Fibroblast of skin of right quadriceps (primary cell): ENCODE data around the gene COMMD6.
A peak's percentile ranks its signal among the peaks of the same experiment; 100 is the strongest.

Source experiments
- DNase-seq: peaks from one replicate; pipeline ENCODE4 v3.0.0-alpha.2; 2013

COMMD6 gene

DNA sequence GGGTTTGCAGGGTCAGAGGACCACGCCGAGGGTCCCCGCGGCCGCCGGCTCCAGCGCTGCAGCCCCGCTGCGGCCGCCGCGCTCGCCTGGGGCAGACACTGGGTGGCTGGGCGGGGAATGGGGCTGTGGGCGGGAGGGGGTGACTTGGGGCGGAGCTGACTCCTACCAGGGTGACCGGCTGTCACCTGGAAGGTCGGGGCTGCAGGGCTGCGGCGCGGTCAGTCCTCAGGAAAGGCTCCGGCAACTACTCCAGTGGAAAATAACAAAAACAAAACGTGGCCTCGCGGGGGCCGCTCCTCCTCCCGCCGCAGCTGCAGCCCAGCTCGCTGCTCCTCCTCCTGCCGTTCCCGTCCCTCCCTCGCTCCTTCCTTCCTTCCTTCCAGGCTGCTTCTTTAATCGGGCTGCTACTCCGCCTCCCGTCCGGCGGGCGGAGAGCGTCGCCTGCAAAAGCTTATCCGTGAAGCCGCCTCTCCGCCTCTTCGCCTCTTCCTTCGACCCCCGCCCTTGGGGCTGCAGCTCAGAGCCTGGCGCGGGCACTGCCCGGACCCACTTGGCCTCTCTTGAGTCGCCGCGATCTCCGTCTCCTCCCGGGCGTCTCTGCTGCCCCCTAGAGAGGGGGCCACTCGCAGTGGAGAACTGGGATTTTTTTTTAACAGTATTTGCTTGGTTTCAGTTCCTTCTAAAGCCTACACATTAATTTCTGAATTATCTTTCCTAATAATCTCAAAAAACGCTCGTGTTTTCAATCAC is 55.4 kb downstream of the COMMD6 start, which contains the start of gene TBC1D4:
Gene TBC1D4 (minus strand): TSS at position 100 of the 750 bp plus-strand sequence. CDS start 402 bp downstream, outside the sequence.
- peak; percentile 87 for DNase-seq

GRCh38 chr13:75481176-75482069 is 56.2 kb downstream of the COMMD6 start:
- DNase-seq, result peak; percentile 19

DNA sequence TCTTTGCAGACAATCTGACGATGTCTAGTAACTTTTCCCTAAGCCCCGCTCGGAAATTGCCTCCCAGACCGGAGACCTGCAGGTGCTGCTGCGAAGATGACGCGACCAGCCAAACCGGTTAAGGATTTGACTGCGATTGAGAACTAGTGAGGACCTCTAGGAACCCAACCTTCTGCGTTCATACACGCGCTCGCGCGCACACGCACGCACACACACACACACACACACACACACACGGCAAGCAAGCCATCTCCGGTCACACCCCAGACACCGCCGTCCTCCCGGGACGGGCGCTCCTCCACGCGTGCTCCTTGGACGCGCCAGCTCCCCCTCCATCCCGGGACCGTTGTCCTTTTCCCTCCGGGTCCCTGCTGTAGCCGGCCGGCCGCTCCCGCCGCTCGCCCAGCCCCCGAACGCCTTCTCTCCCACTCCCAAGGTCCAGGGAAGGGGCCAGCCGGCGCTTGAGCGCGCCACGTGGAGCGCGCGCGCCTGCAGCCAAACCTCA is 56.9 kb downstream of the COMMD6 start:
- peak; percentile 43 for DNase-seq

DNA sequence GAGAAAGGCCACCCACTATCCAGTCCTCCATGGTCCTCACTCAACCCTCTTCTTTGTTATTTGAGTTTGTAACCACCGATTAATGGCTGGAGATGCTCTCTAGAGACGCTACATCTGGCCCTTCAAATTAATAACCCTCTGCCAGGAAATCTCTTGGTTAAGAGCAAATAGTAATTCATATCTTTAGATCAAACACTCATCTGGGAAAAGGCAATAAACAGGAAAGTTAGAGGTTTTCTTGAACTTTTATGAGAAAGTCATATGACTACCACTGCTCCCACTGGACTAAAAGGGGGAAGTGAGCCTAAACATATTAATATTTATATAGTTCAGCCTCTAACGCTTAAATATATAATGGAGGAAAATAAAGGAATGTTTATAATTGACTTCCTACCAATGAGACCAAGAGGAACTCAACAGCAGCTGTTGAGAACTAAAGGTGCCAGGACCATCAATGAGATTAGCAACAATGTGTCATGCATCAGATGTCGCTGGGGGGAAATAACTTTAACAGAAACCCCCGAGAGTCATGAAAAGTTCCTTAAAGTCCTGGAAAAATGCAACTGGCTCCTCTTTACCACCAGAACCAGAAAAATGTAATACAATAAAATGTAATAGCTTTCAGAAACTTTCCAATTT is 58.4 kb downstream of the COMMD6 start:
- DNase-seq, result no peak

GRCh38 chr13:75478659-75479058 is 59.0 kb downstream of the COMMD6 start:
- no peak for DNase-seq
